ENCODE results near the gene UBE2O.

Gene UBE2O

DNA sequence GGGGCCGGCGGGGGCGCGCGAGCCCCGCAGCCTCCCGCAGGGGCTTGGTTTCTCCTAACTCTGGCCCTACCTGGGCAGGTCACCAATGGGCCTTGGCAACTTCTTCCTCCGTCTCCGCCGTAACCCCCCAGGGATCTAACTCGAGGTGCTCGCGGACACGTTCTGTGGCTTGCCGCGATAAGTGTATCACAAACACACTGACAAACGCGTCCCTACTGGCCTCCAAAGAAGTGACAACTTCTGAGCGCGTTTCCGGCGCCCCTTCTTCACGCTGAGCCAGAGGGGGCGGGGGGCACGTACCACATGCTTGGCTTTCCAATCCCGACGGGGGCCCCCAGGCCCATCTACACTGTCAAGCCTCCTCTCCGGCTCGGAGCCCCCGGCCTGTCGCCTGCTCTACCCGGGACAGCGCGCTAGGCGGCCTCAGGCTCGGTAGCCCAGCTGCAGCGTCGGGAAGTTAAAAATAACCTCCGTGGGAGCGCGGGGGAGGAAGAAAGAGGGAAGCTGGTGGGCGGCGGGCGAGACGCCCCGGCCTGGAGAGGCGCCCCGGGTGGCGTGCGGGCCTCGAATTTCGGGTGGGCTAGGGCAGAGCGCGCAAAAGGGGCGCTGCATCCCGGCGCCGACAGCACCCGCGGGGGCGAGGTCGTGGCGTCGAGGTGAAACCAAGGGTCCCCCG, 69.3 kb downstream of the UBE2O start (continued):
- TF ChIP-seq, protein P1, sequence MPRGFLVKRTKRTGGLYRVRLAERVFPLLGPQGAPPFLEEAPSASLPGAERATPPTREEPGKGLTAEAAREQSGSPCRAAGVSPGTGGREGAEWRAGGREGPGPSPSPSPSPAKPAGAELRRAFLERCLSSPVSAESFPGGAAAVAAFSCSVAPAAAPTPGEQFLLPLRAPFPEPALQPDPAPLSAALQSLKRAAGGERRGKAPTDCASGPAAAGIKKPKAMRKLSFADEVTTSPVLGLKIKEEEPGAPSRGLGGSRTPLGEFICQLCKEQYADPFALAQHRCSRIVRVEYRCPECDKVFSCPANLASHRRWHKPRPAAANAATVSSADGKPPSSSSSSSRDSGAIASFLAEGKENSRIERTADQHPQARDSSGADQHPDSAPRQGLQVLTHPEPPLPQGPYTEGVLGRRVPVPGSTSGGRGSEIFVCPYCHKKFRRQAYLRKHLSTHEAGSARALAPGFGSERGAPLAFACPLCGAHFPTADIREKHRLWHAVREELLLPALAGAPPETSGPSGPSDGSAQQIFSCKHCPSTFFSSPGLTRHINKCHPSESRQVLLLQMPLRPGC (tag by site-specific recombination; IDR thresholded peaks at IDR 0.05) = no peak
- peak; percentile 80 for TF ChIP-seq EGR2 (tag by site-specific recombination; IDR thresholded peaks at IDR 0.05; ENCODE audit: low read depth)
- no peak for TF ChIP-seq ZSCAN30 (tag by site-specific recombination; IDR thresholded peaks at IDR 0.05)
- no peak for TF ChIP-seq ZNF610 (tag by site-specific recombination; IDR thresholded peaks at IDR 0.05; ENCODE audit: borderline replicate concordance)
- no peak for TF ChIP-seq ZNF37A (tag by site-specific recombination; IDR thresholded peaks at IDR 0.05)

DNA sequence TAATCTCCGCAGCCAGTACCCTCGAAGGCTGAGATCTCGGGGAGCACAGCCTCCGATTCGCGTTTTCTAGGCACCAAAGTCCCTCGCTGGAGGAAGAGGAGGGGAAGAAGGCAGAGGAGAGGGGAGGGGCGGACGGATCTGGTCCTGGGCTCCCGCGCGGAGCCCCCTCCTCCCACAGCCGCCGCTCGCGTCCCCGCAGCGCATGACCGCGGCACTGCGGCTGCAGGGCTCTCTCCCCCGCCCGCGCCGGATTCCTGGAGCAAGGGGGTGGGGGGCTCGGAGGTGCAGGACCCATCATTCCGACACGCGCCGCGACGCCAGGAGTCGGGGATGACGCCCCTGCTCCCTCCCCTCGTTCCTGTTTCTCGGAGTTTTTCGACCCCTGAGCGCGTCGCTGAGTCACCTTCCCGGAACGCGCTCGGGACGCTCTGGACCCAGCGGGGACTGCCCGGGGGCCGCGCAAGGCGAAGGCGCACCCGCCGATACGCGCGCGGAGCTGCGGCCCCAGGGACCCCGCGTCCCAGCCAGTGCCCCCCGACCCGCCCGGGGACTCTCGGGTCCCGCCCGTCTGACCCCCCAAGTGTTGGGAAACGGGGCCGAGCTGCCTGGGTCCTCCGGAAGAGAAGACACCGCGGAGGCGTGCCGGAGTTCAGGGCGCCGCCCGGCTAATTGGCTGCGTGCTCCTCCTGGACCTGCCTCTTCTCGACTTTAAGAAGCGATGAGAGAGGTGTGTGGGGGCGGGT, 70.0 kb downstream of the UBE2O start:
- POLR2A ChIA-PET = interaction anchor here (4.0 kb wide), 1 partner anchor 29 kb away, joined by 51 read pairs; the partner anchor contains the start of gene PRPSAP1
- TF ChIP-seq GLIS2 (tag by site-specific recombination; IDR thresholded peaks at IDR 0.05) = peak; percentile 39
- TF ChIP-seq, protein P2, sequence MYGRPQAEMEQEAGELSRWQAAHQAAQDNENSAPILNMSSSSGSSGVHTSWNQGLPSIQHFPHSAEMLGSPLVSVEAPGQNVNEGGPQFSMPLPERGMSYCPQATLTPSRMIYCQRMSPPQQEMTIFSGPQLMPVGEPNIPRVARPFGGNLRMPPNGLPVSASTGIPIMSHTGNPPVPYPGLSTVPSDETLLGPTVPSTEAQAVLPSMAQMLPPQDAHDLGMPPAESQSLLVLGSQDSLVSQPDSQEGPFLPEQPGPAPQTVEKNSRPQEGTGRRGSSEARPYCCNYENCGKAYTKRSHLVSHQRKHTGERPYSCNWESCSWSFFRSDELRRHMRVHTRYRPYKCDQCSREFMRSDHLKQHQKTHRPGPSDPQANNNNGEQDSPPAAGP (tag by site-specific recombination; IDR thresholded peaks at IDR 0.05) = peak; percentile 35; the same call in 1 of the 2 replicates
- TF ChIP-seq GLIS1 (tag by site-specific recombination; IDR thresholded peaks at IDR 0.05) = peak; percentile 62
- TF ChIP-seq OVOL3 (tag by site-specific recombination; IDR thresholded peaks at IDR 0.05) = no peak
- TF ChIP-seq ZNF10 (tag by site-specific recombination; IDR thresholded peaks at IDR 0.05) = peak; percentile 53; the same call in 1 of the 2 replicates
- TF ChIP-seq EGR2 (tag by site-specific recombination; IDR thresholded peaks at IDR 0.05; ENCODE audit: low read depth) = no peak
- peak; percentile 72 for TF ChIP-seq ZNF398 (tag by site-specific recombination; IDR thresholded peaks at IDR 0.05)
- no peak for TF ChIP-seq ZFP69B (tag by site-specific recombination; IDR thresholded peaks at IDR 0.05)
- TF ChIP-seq SETDB1 (IDR thresholded peaks at IDR 0.05; ENCODE audit: insufficient read length, low read length) = no peak
- TF ChIP-seq ZNF292 (tag by site-specific recombination; IDR thresholded peaks at IDR 0.05; ENCODE audit: borderline replicate concordance, low read depth) = no peak
- TF ChIP-seq ZNF223 (tag by site-specific recombination; IDR thresholded peaks at IDR 0.05) = 0 out of 2 replicates have a peak, but pooled peaks have one; percentile 52
- no peak for TF ChIP-seq SCRT2 (tag by site-specific recombination; IDR thresholded peaks at IDR 0.05)
- TF ChIP-seq KLF1 (tag by site-specific recombination; IDR thresholded peaks at IDR 0.05) = 0 out of 2 replicates have a peak, but pooled peaks have one; percentile 18
- no peak for TF ChIP-seq KLF16 (tag by site-specific recombination; IDR thresholded peaks at IDR 0.05)
- TF ChIP-seq ZNF426 (tag by site-specific recombination; IDR thresholded peaks at IDR 0.05) = no peak
- TF ChIP-seq ZBTB48 (tag by site-specific recombination; IDR thresholded peaks at IDR 0.05) = peak; percentile 90
- TF ChIP-seq ZBTB20 (tag by site-specific recombination; IDR thresholded peaks at IDR 0.05) = peak; percentile 43; the same call in 1 of the 2 replicates
- TF ChIP-seq ZNF555 (tag by site-specific recombination; conservative IDR thresholded peaks at IDR 0.05) = no peak
- TF ChIP-seq, protein P3, sequence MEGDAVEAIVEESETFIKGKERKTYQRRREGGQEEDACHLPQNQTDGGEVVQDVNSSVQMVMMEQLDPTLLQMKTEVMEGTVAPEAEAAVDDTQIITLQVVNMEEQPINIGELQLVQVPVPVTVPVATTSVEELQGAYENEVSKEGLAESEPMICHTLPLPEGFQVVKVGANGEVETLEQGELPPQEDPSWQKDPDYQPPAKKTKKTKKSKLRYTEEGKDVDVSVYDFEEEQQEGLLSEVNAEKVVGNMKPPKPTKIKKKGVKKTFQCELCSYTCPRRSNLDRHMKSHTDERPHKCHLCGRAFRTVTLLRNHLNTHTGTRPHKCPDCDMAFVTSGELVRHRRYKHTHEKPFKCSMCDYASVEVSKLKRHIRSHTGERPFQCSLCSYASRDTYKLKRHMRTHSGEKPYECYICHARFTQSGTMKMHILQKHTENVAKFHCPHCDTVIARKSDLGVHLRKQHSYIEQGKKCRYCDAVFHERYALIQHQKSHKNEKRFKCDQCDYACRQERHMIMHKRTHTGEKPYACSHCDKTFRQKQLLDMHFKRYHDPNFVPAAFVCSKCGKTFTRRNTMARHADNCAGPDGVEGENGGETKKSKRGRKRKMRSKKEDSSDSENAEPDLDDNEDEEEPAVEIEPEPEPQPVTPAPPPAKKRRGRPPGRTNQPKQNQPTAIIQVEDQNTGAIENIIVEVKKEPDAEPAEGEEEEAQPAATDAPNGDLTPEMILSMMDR (tag by site-specific recombination; IDR thresholded peaks at IDR 0.05) = no peak

More for the DNA sequence above, 70.0 kb downstream of the UBE2O start:
- H3K36me3 ChIP-seq (ENCODE audit: control insufficient read depth in 2 of 2, insufficient read depth in 1 of 2, low read length in 2 of 2) = peaks cover 0 to 13% of the 10 kb centered on the region in 2 experiments; a peak in 1 of 3 replicates
- H3K4me3 ChIP-seq (ENCODE audit: low read depth, low read length) = peak overlapping the region; percentile 54
- H3K4me1 ChIP-seq (ENCODE audit: control insufficient read depth, insufficient read depth, low read length) = peaks cover 8% of the 10 kb centered on the region; the same call in 1 of the 2 replicates
- peak overlapping the region; percentile 27; the same call in 1 of the 2 replicates for H3K27ac ChIP-seq (ENCODE audit: extremely low read depth, low read depth, low read length)
- CTCF ChIA-PET = interaction anchor here (0.5 to 4.0 kb wide), 7 partner anchors 9 to 84 kb away, joined by 3 to 17 read pairs (median 10); partner anchors contain the start of gene PRPSAP1
- H3K9me3 ChIP-seq (ENCODE audit: control insufficient read depth, insufficient read depth, low read depth, low read length) = no peaks in the 10 kb centered on the region
